BLaER1 treated with 17β-estradiol and CSF1 and Interleukin-3, amounts not matched to agents 10 nM and 100 nM (cell line): ENCODE measurements around the gene YAP1.

Source experiments
- H3K27ac ChIP-seq, 11 experiments: shearing (Covaris generic); formaldehyde crosslinking; 2 replicates each; pipeline ENCODE4 v1.8.1; 2022
- H3K27me3 ChIP-seq, 11 experiments: shearing (Covaris generic); formaldehyde crosslinking; 2 replicates each; pipeline ENCODE4 v1.8.1; 2022
- H3K36me3 ChIP-seq, 11 experiments: shearing (Covaris generic); formaldehyde crosslinking; 2 replicates each; pipeline ENCODE4 v1.8.1; 2022
- H3K4me1 ChIP-seq, 10 experiments: shearing (Covaris generic); formaldehyde crosslinking; 2 replicates each; pipeline ENCODE4 v1.8.1; 2022
- H3K4me2 ChIP-seq, 11 experiments: shearing (Covaris generic); formaldehyde crosslinking; 2 replicates each; pipeline ENCODE4 v1.8.1; 2022
- H3K4me3 ChIP-seq, 10 experiments: shearing (Covaris generic); formaldehyde crosslinking; 2 replicates each; pipeline ENCODE4 v1.8.1; 2022
- H3K9ac ChIP-seq, 11 experiments: shearing (Covaris generic); formaldehyde crosslinking; 2 replicates each; pipeline ENCODE4 v1.8.1; 2022
- H3K9me3 ChIP-seq, 11 experiments: shearing (Covaris generic); formaldehyde crosslinking; replicated peaks in 1 of 11; 2 replicates each; pipeline ENCODE4 v1.8.1; 2022
- H4K20me1 ChIP-seq, 11 experiments: shearing (Covaris generic); formaldehyde crosslinking; 2 replicates each; pipeline ENCODE4 v1.8.1; 2022
- Cebpa-rat ChIP-seq, 11 experiments: shearing (Covaris generic); IDR thresholded peaks; 2 replicates each; pipeline ENCODE4 v1.8.1; 2022

YAP1 gene

DNA sequence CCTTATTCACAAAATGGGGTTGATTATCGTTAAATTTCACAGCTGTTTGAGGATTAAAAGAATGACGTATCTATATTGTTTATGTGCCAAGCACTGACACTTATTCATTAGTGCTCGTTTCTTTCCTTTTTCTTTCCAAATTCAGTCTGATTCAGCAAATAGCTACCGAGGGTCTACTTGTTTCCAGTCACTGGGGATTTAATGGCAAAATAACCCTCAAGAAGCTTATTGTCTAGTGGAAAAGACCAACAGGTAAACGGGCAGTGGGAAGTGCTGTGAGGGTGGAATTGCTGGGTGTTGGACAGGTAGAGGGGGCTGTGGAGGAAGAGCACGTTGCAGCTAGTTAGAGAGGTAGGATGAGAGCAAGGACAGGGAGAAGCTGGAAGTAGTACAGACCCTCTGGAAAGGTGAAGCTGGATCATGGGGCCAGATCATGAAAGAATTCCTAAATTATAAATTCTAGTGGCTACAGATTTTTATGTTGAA, 158.8 kb downstream of the YAP1 start:
- Histone ChIP-seq H3K9me3 (0 out of 22 replicates have a peak, but pooled peaks cover 0 to 4% (median 0%) of the 10 kb centered on the region in 11 experiments), H3K4me2 (no peak overlapping the region), H3K27ac (no peak overlapping the region), H3K9ac (no peak overlapping the region), H3K27me3 (no peaks in the 10 kb centered on the region), H3K4me3 (no peak overlapping the region), H3K36me3 (no peaks in the 10 kb centered on the region), H3K4me1 (no peaks in the 10 kb centered on the region), H4K20me1 (no peaks in the 10 kb centered on the region)
- TF ChIP-seq Cebpa-rat (IDR thresholded peaks at IDR 0.05): no peak

DNA sequence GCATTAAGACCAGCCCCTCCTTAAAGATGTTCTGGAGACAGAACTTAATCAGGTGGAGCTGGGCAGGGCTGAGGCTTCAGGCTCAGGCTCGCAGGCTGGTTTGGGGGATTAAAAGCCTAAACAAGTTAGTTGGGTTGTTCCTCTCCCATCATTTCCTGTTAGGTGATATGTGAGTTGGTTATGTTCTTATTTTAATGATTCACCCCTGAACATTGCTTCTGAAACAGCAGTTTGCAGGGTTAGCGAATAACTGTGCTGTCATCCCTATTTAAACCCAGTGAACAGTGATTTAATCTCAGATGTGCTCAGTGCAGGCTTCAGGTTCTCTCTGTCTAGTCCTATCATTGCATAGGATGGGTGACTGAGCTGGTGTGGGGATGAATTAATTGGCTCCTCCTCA, 159.7 kb downstream of the YAP1 start:
- Histone ChIP-seq H3K4me3 (no peak overlapping the region), H4K20me1 (no peaks in the 10 kb centered on the region), H3K9ac (no peak overlapping the region), H3K4me1 (no peaks in the 10 kb centered on the region), H3K36me3 (no peaks in the 10 kb centered on the region), H3K27me3 (no peaks in the 10 kb centered on the region), H3K4me2 (no peak overlapping the region), H3K9me3 (0 out of 22 replicates have a peak, but pooled peaks cover 0 to 4% (median 0%) of the 10 kb centered on the region in 11 experiments), H3K27ac (no peak overlapping the region)
- no peak for TF ChIP-seq Cebpa-rat (IDR thresholded peaks at IDR 0.05)

DNA sequence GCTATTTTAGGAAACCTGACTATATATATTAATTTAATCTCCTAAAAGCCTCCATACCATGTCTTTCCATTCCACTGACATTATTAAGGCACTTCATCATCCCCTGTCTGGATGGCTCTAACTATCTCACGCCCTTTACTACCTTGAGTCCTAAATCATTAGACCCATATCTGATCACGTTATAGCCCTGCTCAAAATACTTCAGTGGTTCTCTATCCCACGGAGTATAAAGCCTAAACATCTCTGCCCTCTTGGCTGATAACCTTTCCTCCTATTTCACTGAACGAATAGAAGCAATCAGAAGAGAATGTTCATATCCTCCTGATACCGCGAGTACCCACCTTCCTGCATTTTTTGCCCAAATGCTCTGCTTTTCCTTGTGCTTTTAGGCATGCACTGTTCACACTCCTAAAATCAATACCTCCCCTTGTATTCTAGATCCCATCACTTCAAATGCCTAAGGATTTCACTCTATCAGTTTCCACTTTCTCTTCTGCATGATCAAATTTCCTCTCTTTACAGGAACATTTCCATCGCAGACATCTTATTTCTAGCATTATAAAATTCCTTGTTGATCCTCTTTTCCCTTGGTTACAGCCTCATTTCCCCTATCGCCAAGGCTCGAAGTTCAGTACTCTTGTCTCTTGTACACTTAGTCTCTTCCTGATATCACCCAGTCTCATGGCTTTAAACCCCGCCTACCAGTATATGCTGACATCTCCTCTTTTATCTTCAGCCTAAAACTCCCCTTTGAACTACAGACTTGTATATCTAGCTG, 162.0 kb downstream of the YAP1 start:
- Histone ChIP-seq H3K4me3 (no peak overlapping the region), H3K9me3 (0 out of 22 replicates have a peak, but pooled peaks cover 0 to 4% (median 0%) of the 10 kb centered on the region in 11 experiments), H4K20me1 (no peaks in the 10 kb centered on the region), H3K4me2 (no peak overlapping the region), H3K9ac (no peak overlapping the region), H3K27ac (no peak overlapping the region), H3K4me1 (no peaks in the 10 kb centered on the region), H3K36me3 (no peaks in the 10 kb centered on the region), H3K27me3 (no peaks in the 10 kb centered on the region)
- no peak for TF ChIP-seq Cebpa-rat (IDR thresholded peaks at IDR 0.05)

DNA sequence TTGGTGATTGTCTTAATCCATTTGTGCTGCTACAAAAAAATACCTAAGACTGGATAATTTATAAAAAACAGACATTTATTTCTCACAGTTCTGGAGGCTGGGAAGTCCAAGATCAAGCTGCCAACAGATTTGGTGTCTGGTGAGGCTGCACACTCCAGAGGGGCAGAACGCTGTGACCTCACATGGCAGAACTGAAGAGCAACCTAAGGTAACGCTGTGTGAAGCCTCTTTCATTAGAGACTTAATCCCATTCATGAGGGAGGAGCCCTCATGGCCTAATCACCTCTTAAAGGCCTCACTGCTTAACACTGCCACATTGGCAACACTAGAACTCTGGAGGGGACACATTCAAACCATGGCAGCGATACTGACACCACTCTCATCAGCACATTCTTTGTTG, 164.4 kb downstream of the YAP1 start:
- Histone ChIP-seq H3K4me1 (no peaks in the 10 kb centered on the region), H4K20me1 (no peaks in the 10 kb centered on the region), H3K27ac (no peak overlapping the region), H3K36me3 (no peaks in the 10 kb centered on the region), H3K27me3 (no peaks in the 10 kb centered on the region), H3K9ac (no peak overlapping the region), H3K4me3 (no peak overlapping the region), H3K4me2 (no peak overlapping the region), H3K9me3 (no peaks in the 10 kb centered on the region)
- TF ChIP-seq Cebpa-rat (IDR thresholded peaks at IDR 0.05): no peak

DNA sequence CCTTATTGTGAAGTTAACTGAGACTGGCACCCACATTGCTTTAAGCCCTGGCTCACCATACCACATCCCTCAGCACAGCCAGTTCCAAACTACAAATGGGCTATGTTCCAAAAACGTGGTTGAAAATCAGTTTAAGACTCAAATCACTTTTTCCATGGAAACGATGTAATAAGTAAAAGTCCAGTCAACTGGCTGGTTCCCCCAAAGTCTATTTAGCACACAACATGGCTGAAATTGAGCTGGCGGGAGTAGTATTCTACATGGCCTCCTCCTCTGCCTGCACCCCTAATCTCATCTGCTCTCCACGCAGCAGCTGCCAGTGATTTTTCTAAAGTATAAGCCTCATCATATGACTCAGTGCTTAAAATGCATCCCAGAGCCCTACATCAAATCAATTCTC, 166.1 kb downstream of the YAP1 start:
- Histone ChIP-seq H3K27ac (no peak overlapping the region), H3K9me3 (no peaks in the 10 kb centered on the region), H3K27me3 (no peaks in the 10 kb centered on the region), H3K9ac (no peak overlapping the region), H4K20me1 (no peaks in the 10 kb centered on the region), H3K36me3 (no peaks in the 10 kb centered on the region), H3K4me2 (no peak overlapping the region), H3K4me3 (no peak overlapping the region), H3K4me1 (no peaks in the 10 kb centered on the region)
- no peak for TF ChIP-seq Cebpa-rat (IDR thresholded peaks at IDR 0.05)

DNA sequence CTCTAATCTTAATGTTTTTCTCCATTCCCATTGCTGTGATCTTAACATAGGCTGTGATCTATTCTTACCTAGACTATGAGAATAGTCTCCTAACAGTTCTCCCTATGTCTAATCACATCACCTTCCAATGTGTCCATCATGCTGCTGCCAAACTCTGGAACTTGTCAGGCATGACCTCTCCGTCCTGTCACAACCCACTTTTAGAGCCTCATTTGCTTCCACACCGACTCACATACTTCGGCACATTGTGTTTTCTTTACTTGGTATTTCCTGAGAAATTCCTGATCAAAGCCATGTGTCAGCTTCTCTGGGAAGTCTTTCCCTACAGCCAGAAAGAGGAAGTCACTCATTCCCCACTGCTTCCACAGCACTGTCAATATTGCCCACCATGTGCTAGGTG, 166.5 kb downstream of the YAP1 start:
- no peak overlapping the region for H3K9ac ChIP-seq
- no peaks in the 10 kb centered on the region for H4K20me1 ChIP-seq
- H3K36me3 ChIP-seq: no peaks in the 10 kb centered on the region
- H3K4me3 ChIP-seq: no peak overlapping the region
- H3K27me3 ChIP-seq: no peaks in the 10 kb centered on the region
- H3K4me2 ChIP-seq: no peak overlapping the region
- no peak for TF ChIP-seq Cebpa-rat (IDR thresholded peaks at IDR 0.05)
- H3K9me3 ChIP-seq: no peaks in the 10 kb centered on the region
- no peaks in the 10 kb centered on the region for H3K4me1 ChIP-seq
- no peak overlapping the region for H3K27ac ChIP-seq

DNA sequence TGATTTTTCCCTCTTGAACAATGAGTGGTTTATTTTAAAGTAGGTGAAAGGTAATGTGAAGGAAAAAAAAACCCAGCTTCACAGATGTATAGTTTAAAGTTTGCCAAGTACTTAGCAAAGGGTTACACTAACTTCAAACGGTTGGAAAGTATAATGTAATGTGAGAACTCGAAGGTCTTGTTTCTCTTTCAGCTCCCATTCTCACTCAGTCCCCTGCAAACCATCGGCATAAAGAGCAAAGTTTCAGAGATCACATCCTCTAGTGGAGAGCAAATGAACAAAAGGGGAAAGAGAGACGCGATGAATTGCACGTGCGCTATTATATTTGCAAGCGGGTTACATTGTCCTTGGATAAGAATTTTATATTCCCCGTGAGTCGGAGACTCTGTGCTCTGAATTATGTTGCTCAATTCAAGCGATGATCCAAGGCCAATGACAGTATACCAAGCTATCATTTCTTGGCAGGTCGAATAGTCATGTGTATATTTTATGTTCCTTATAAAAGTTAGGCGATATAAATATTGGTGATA, 169.5 kb downstream of the YAP1 start:
- H3K27me3 ChIP-seq: no peaks in the 10 kb centered on the region
- no peaks in the 10 kb centered on the region for H3K36me3 ChIP-seq
- H3K4me2 ChIP-seq: no peak overlapping the region
- no peaks in the 10 kb centered on the region for H3K9me3 ChIP-seq
- TF ChIP-seq Cebpa-rat (IDR thresholded peaks at IDR 0.05): no peak
- no peak overlapping the region for H3K4me3 ChIP-seq
- H4K20me1 ChIP-seq: no peaks in the 10 kb centered on the region
- H3K27ac ChIP-seq: no peak overlapping the region
- H3K4me1 ChIP-seq: peaks cover 0 to 15% (median 0%) of the 10 kb centered on the region in 10 experiments; a peak in 5 of 20 replicates
- H3K9ac ChIP-seq: no peak overlapping the region

DNA sequence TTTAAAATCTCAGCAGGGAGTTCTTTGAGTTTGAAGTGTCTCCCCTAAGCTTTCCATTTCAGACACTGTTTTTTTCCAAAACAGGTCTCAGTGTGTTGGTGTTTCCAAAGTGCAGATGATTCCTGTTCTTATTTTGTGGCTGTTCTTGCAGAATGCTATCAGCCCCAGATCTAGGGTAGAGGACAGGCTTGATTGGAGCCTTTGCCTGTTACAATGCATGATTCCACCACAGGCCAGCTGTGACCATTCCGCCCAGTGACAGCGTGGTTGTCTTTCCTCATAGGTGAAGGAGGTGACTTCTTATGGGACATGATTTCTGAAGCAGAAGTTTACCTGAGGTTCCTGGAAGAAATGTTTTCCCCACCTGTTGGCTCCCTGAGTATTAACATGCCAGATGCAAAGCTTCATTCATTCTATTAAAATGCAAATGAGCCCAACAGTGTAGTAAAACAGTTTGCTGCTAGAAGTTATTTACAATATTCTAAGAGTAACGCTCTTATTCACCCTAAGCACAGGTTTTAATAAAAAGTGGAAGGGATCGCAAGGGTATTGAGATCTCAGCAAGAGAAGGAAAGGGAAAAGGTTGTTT, 170.1 kb downstream of the YAP1 start:
- Histone ChIP-seq H3K36me3 (no peaks in the 10 kb centered on the region), H3K27ac (no peak overlapping the region), H3K4me2 (no peak overlapping the region), H3K27me3 (no peaks in the 10 kb centered on the region), H4K20me1 (no peaks in the 10 kb centered on the region), H3K4me1 (peaks cover 0 to 15% (median 0%) of the 10 kb centered on the region in 10 experiments; a peak in 5 of 20 replicates), H3K4me3 (no peak overlapping the region), H3K9me3 (no peaks in the 10 kb centered on the region), H3K9ac (no peak overlapping the region)
- TF ChIP-seq Cebpa-rat (IDR thresholded peaks at IDR 0.05): no peak
